ENCODE results near the gene KRT15. TPM values are rescaled to one million over a fixed set of nuclear protein-coding genes. Genes with fewer than 3 reads are reported as not detected.

Gene KRT15
- total and polyA plus RNA-seq, 10 of the 15 experiments (the other 5 are each of a cell fraction or from before 2014, with no cell fraction given) = 0.06 to 0.17 TPM; not detected in 8

- in situ Hi-C loops (cut with MboI) = no loop called here
- ATAC-seq = no peak
These were observed 27.2 kb downstream of the KRT15 start for GRCh38 chr17:41491476-41491875.

More at GRCh38 chr17:41491476-41491875, 27.2 kb downstream of the KRT15 start:
- Histone ChIP-seq H3K9me3 (replicated peaks; ENCODE audit: control insufficient read depth, insufficient read depth, low read length) (no peaks in the 10 kb centered on the region), H3K4me1 (ENCODE audit: control insufficient read depth, insufficient read depth, low read length) (no peaks in the 10 kb centered on the region), H3K36me3 (ENCODE audit: control insufficient read depth in 2 of 2, insufficient read depth in 2 of 2, low read length in 1 of 2) (no peaks in the 10 kb centered on the region), H2AFZ (ENCODE audit: control insufficient read depth, low read depth, low read length) (no peak overlapping the region), H3K9ac (ENCODE audit: control insufficient read depth, insufficient read depth, low read length) (no peak overlapping the region), H3K27me3 (replicated peaks in 1 of 2; ENCODE audit: control insufficient read depth in 2 of 2, insufficient read depth in 2 of 2, low read length in 1 of 2) (peaks cover 0 to 2% of the 10 kb centered on the region in 2 experiments; a peak in 2 of 4 replicates), H3K79me2 (ENCODE audit: control insufficient read depth, insufficient read depth, low read length) (no peaks in the 10 kb centered on the region), H3K4me3 (no peak overlapping the region), H3K27ac (ENCODE audit: control insufficient read depth, insufficient read depth) (no peak overlapping the region), H3K4me2 (ENCODE audit: control insufficient read depth, insufficient read depth) (no peak overlapping the region), H4K20me1 (ENCODE audit: control insufficient read depth, insufficient read depth) (no peaks in the 10 kb centered on the region)
- 5% methylated on average over 2 of the region's 2 CpGs for WGBS (ENCODE audit: insufficient coverage, insufficient replicate concordance, low lambda C conversion rate, missing lambda C conversion rate)
- ChIA-PET SMC1A (ENCODE audit: uncharacterized antibody, unreplicated experiment) (interaction anchor here (1.6 kb wide), 1 partner anchor 582 kb away, joined by 4 read pairs; no protein-coding TSS in a partner anchor), CTCF (interaction anchor here (1.6 kb wide), 1 partner anchor 157 kb away, joined by 4 read pairs; no protein-coding TSS in a partner anchor), RAD21 (ENCODE audit: unreplicated experiment) (no interaction called here), POLR2A (no interaction called here)
- intact Hi-C loops (cut with micrococcal nuclease; ENCODE audit: unreplicated experiment) = no loop called here
- FAIRE-seq (no peak), DNase-seq (ENCODE audit: low read depth, low spot score) (no peak)
- BruUV-seq (replicated peaks) = no TSS peak
- TF ChIP-seq, protein P1, sequence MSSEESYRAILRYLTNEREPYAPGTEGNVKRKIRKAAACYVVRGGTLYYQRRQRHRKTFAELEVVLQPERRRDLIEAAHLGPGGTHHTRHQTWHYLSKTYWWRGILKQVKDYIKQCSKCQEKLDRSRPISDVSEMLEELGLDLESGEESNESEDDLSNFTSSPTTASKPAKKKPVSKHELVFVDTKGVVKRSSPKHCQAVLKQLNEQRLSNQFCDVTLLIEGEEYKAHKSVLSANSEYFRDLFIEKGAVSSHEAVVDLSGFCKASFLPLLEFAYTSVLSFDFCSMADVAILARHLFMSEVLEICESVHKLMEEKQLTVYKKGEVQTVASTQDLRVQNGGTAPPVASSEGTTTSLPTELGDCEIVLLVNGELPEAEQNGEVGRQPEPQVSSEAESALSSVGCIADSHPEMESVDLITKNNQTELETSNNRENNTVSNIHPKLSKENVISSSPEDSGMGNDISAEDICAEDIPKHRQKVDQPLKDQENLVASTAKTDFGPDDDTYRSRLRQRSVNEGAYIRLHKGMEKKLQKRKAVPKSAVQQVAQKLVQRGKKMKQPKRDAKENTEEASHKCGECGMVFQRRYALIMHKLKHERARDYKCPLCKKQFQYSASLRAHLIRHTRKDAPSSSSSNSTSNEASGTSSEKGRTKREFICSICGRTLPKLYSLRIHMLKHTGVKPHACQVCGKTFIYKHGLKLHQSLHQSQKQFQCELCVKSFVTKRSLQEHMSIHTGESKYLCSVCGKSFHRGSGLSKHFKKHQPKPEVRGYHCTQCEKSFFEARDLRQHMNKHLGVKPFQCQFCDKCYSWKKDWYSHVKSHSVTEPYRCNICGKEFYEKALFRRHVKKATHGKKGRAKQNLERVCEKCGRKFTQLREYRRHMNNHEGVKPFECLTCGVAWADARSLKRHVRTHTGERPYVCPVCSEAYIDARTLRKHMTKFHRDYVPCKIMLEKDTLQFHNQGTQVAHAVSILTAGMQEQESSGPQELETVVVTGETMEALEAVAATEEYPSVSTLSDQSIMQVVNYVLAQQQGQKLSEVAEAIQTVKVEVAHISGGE (CRISPR knock-in tag; IDR thresholded peaks at IDR 0.05) = no peak
- TF ChIP-seq BCL11A (IDR thresholded peaks at IDR 0.05; ENCODE audit: low read depth, low read length) = no peak
- TF ChIP-seq TCF7 (IDR thresholded peaks at IDR 0.05; ENCODE audit: borderline replicate concordance) = no peak
- TF ChIP-seq HDGF (IDR thresholded peaks at IDR 0.05) = no peak
- no peak for TF ChIP-seq SMAD5 (IDR thresholded peaks at IDR 0.05; ENCODE audit: low read depth)
- TF ChIP-seq POLR2AphosphoS5 (IDR thresholded peaks at IDR 0.05; ENCODE audit: low read length) = no peak
- TF ChIP-seq LARP7 (IDR thresholded peaks at IDR 0.05) = no peak
- TF ChIP-seq, protein P2, sequence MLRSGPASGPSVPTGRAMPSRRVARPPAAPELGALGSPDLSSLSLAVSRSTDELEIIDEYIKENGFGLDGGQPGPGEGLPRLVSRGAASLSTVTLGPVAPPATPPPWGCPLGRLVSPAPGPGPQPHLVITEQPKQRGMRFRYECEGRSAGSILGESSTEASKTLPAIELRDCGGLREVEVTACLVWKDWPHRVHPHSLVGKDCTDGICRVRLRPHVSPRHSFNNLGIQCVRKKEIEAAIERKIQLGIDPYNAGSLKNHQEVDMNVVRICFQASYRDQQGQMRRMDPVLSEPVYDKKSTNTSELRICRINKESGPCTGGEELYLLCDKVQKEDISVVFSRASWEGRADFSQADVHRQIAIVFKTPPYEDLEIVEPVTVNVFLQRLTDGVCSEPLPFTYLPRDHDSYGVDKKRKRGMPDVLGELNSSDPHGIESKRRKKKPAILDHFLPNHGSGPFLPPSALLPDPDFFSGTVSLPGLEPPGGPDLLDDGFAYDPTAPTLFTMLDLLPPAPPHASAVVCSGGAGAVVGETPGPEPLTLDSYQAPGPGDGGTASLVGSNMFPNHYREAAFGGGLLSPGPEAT (IDR thresholded peaks at IDR 0.05; ENCODE audit: low read depth) = no peak
- no peak for TF ChIP-seq STAT3 (IDR thresholded peaks at IDR 0.05; ENCODE audit: low read depth, low read length)
- TF ChIP-seq POLR2A (IDR thresholded peaks at IDR 0.05; ENCODE audit: low read depth, low read length) = no peak
- TF ChIP-seq ZNF274 (IDR thresholded peaks at IDR 0.05; ENCODE audit: insufficient read depth, insufficient read length) = no peak
- no peak for TF ChIP-seq NFIC (IDR thresholded peaks at IDR 0.05; ENCODE audit: low read depth, low read length)
- TF ChIP-seq, protein P3, sequence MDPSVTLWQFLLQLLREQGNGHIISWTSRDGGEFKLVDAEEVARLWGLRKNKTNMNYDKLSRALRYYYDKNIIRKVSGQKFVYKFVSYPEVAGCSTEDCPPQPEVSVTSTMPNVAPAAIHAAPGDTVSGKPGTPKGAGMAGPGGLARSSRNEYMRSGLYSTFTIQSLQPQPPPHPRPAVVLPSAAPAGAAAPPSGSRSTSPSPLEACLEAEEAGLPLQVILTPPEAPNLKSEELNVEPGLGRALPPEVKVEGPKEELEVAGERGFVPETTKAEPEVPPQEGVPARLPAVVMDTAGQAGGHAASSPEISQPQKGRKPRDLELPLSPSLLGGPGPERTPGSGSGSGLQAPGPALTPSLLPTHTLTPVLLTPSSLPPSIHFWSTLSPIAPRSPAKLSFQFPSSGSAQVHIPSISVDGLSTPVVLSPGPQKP (IDR thresholded peaks at IDR 0.05; ENCODE audit: low read depth, low read length) = no peak
- no peak for TF ChIP-seq IKZF1 (conservative IDR thresholded peaks at IDR 0.05)

Data from GM12878 (cell line).